A549 (cell line): ENCODE measurements around the gene STX8.

Experiments
- CHD4 ChIP-seq: fragments of 200-600 bp; sonication (generic); IDR thresholded peaks from 2 replicates; pipeline ENCODE4 v1.6.1; 2016; ENCODE audit warnings: antibody characterized with exemption, mild to moderate bottlenecking, borderline replicate concordance
- CTCF ChIP-seq: fragments of >200 bp; sonication (Bioruptor Twin); formaldehyde crosslinking; IDR thresholded peaks from 3 replicates; pipeline ENCODE4 v1.5.1; 2016
- ESRRA ChIP-seq: fragments of 150-350 bp; IDR thresholded peaks from 2 replicates; pipeline ENCODE4 v1.6.1; 2014; ENCODE audit warnings: mild to moderate bottlenecking, low read length, borderline replicate concordance
- FOSB ChIP-seq: fragments of 250-450 bp; sonication (Bioruptor Pico); IDR thresholded peaks from 2 replicates; pipeline ENCODE4 v1.5.0; 2020; ENCODE audit warnings: mild to moderate bottlenecking, moderate library complexity
- MAFK ChIP-seq: fragments of 450-650 bp; IDR thresholded peaks from 2 replicates; pipeline ENCODE4 v1.6.1; 2014; ENCODE audit not compliant: partially characterized antibody
- MAX ChIP-seq: IDR thresholded peaks from 2 replicates; pipeline ENCODE4 v1.6.1; 2012
- MAZ ChIP-seq: fragments of 150-350 bp; IDR thresholded peaks from 2 replicates; pipeline ENCODE4 v1.6.1; 2014; ENCODE audit warnings: antibody characterized with exemption, low read depth, low read length, borderline replicate concordance
- POLR2A ChIP-seq: IDR thresholded peaks from 2 replicates; pipeline ENCODE4 v1.6.1; 2012; ENCODE audit warnings: mild to moderate bottlenecking, low read length
- RCOR1 ChIP-seq: fragments of 150-350 bp; IDR thresholded peaks from 2 replicates; pipeline ENCODE4 v1.6.1; 2014; ENCODE audit warnings: antibody characterized with exemption, low read length, low read depth
- SREBF2 ChIP-seq: fragments of 450-650 bp; IDR thresholded peaks from 2 replicates; pipeline ENCODE4 v1.6.1; 2014; ENCODE audit warnings: mild to moderate bottlenecking, moderate library complexity

GRCh38 chr17:9203771-9204425 is 371.7 kb downstream of the STX8 start:
- TF ChIP-seq RCOR1 (no peak), CTCF (no peak), POLR2A (no peak), MAX (no peak), FOSB (CRISPR knock-in tag) (no peak), MAFK (no peak), CHD4 (no peak), MAZ (no peak), SREBF2 (no peak), ESRRA (no peak)
